GM21526 (cell line): Measurements from ENCODE around the gene SLC18A3.

Source experiments
- ATAC-seq: cut with Tn5 transposase; IDR thresholded peaks from one replicate; pipeline ENCODE4 v1.9.1; 2021; ENCODE audit warnings: moderate library complexity; ENCODE audit not compliant: unreplicated experiment, low FRiP score

SLC18A3 gene

DNA sequence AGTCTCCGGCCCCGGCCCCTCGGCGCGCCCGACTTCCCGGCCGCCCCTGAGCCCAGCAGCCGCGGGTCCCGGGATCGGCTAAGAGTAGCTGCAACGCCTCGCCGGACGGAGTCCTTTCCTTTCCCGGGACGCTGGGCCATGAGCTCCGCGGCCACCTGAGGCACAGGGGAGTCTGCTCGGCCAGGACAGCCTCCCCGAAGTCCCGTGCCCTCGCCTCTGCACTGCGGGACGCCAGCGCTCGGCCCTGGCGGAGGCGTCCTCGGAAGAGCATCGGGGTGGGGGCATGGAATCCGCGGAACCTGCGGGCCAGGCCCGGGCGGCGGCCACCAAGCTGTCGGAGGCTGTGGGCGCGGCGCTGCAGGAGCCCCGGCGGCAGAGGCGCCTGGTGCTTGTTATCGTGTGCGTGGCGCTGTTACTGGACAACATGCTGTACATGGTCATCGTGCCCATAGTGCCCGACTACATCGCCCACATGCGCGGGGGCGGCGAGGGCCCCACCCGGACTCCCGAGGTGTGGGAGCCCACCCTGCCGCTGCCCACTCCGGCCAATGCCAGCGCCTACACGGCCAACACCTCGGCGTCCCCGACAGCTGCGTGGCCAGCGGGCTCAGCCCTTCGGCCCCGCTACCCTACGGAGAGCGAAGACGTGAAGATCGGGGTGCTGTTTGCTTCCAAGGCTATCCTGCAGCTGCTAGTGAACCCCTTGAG, 502 bp downstream of the SLC18A3 start:
- no peak for ATAC-seq

DNA sequence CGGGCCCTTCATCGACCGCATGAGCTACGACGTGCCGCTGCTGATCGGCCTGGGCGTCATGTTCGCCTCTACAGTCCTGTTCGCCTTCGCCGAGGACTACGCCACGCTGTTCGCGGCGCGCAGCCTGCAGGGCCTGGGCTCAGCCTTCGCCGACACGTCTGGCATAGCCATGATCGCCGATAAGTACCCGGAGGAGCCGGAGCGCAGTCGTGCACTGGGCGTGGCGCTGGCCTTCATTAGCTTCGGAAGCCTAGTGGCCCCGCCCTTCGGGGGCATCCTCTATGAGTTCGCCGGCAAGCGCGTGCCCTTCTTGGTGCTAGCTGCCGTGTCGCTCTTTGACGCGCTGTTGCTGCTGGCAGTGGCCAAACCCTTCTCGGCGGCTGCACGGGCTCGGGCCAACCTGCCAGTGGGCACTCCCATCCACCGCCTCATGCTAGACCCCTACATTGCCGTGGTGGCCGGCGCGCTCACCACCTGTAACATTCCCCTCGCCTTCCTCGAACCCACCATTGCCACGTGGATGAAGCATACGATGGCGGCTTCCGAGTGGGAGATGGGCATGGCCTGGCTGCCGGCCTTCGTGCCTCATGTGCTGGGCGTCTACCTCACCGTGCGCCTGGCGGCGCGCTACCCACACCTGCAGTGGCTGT, 1.2 kb downstream of the SLC18A3 start:
- no peak for ATAC-seq

DNA sequence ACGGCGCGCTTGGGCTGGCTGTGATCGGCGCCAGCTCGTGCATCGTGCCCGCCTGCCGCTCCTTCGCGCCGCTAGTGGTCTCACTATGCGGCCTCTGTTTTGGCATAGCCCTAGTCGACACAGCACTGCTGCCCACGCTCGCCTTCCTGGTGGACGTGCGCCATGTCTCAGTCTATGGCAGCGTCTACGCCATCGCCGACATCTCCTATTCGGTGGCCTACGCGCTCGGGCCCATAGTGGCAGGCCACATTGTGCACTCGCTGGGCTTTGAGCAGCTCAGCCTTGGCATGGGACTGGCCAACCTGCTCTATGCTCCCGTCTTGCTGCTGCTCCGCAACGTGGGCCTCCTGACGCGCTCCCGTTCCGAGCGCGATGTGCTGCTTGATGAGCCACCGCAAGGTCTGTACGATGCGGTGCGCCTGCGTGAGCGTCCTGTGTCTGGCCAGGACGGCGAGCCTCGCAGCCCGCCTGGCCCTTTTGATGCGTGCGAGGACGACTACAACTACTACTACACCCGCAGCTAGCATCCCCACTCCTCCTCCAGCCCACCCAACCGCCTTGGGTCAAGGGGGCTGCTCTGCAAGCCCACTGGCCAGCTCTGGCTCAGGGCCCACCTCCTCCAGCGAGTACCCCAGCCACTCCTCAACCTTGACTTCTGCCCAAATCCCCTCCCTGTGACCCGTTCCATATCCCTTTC, 1.9 kb downstream of the SLC18A3 start:
- ATAC-seq: no peak

DNA sequence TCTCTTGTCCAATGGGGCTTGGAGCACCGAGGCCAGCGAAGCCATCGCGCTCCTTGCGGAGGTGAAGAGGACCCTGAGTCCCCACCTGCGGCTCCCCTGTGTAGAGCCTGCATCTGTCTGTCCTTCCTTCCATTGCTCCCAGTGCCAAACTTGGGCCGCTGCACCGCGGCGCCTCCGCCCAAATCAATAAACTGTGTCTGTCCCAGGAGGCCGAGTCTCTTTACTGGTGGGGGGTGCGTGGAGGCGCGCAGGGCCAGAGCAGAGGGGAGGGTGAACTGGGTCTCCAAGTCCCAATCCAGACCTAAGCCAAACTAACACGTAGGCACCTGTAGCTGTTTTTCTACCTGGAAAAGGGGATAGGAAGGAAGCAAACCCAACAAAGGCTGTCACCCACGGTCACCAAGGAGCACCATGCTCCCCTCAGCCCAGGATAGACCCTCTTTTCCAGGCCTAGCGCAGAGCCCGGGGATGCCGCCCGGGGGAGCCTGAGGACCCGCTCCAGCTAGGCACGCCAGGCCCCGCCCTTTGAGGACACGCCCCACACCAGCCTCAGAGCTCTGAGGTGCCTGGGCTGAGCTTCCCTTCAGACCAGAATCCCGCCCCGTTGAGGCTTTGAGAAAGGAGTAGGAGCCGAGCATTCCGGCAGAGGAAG, 2.5 kb downstream of the SLC18A3 start:
- no peak for ATAC-seq

DNA sequence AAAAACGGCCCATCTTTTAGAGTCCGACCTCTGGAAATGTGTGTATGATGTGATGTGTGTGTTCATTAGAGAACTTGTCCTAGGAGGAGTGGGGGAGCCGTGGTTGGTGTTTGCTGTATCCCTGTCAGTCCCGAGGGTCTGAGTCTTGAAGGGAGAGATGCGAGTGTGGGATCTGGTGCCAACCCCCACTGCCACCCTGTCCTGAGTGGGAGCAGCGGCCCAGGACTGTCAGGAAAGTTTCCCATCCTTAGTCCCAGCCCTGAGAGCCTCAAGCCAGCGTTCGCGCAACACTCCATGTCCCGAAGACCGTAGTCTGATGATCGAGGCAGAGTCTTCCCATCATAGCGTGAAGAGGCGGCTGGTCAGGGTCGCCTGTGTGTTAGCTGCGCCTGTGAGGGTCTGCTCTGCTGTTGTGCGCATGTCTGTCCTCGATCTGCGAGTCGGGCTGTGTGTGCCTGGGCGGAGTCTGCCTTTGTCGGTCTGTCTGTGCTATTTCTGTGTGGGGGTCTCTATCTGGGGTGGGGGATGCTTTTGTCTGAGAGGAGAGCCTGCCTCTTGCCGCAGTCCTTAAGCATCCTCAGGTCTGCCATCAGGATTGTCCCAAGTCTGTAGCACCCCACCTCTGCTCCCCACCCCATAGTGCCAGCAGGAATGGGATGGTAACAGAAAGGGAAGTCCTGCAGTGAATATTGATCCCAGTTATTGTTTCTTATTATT, 3.2 kb downstream of the SLC18A3 start:
- no peak for ATAC-seq

DNA sequence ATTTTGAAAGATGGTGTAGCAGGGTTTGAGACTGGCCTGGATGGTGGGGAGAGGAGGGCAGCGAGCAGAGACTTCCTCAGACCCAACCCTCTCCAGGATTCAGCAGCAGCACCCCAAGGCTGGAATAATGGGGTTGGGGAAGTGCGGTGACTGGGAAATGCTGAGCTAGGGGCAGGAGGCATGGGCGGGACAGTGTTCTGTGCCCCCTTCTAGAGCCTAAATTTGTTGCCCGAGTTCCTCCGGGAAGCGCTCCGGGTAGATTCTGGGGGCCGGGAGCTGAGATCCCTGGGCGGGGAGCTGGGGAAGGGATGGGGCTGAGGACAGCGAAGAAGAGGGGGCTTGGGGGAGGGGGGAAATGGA, 3.8 kb downstream of the SLC18A3 start, which contains the start of gene CHAT:
TSS of gene CHAT (plus strand) at position 156 of the 360 bp plus-strand sequence. CDS start at position 309, 153 bp downstream.
- no peak for ATAC-seq

DNA sequence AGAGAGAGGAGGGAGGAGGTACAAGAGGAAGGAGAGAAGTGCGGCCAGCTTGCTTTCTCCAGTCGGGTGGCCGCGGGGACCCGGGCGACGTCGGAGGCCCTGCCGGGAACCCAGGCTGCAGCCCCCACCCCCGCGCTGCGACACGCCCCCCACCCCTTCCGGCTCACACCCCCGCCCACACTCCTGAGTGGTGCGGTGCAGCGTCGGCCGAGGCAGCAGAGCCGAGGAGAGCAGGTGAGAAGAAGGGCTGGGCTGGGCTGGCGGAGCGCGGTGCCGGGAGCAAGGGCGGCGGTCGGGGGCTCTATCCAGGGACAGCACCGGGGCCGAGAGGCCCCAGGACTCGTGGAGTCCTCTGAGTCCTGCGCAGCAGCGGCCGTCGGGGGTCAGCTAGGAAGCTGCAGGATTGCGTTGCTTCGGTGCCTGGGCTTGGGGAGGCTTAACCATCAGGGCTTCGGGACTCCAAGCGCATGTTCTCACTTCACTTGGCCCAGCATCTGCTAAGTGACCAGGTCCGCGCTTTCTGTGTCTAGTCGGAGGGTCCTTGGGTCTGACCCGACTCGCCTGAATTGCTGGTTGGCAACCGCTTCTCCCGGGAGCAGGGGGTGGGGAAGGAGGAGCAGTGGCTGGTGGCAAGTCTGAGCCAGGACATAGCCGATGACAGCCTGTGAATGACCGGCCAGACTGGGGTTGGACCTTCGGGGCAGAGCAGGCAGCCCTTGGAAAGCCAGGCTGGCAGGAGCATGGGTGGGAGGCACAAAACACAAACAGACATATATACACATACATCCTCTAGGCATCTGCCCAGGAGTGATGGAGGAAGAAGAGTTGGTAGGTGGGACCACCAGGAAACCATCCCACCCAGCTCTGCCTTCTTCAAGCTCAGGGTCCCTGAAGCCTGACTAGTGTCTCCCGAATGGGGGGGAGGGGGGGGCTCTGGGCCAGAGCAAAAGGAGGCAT, 4.4 kb downstream of the SLC18A3 start:
- ATAC-seq: no peak

DNA sequence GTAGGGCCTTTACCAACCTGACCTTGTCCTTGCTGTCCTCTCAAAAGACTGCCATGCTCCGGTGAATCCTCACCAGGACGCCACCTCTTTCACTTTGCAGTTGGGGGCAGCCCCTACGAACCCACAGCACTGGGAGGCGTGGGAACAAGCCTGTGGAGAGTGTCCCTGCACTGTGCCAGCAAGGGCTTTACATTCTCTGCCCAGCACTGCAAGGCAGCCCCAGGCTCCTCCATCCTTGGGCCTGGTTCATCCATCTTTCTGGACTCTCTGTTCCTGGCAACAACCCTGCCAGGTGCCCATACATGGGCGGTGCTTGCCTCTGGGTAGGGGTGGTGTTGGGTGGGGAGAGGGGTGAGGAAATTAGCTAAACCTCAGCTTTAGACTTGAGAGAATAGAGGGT, 5.1 kb downstream of the SLC18A3 start:
- no peak for ATAC-seq

DNA sequence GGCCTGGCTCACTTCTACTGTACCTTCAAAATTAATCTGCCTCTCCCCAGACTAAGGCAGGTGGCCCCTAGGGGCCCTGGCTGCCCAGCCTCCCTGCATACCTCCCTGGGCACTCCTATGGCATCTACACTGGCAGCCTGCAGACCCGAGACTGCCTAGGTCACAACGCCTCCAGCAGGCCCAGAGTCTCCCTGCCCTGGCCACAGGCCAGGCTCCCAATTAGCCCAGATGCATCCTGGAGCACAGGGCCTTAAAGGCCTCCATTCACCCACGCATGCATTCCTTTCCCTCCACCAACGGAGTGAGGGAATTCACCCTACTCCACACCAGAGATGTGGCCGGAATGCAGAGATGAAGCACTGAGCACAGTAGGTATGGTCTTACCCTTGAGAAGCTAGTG, 5.6 kb downstream of the SLC18A3 start:
- ATAC-seq: no peak

DNA sequence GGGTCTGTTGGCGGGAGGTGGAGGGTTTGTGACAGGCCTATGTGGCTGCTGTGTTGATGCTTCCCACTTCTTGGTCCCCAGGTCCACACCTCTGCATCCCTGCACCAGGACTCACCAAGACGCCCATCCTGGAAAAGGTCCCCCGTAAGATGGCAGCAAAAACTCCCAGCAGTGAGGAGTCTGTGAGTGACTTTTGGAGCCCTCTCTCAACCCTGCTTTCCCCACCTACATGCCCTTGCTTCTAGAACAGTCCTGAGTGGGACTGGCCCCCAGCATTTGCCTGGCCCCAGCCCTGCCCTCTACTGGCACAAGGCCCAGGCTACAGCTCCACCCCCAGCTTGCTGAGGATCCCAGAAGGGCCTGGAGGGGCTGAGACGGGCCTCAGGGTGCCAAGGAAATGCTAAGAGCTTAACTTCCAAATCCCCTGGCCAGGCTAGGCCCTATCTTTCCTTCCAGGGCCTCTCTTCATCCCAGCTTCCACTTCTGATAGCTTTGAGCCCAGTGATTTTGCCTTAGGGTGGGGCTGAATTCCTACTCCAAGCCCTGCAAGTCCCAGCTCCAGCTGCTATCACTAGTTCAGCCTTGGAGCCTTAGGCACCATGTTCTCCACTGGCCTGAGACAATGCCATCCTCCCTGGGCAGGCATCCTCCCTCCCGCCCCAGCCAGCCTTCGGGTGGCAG, 6.5 kb downstream of the SLC18A3 start:
- no peak for ATAC-seq

DNA sequence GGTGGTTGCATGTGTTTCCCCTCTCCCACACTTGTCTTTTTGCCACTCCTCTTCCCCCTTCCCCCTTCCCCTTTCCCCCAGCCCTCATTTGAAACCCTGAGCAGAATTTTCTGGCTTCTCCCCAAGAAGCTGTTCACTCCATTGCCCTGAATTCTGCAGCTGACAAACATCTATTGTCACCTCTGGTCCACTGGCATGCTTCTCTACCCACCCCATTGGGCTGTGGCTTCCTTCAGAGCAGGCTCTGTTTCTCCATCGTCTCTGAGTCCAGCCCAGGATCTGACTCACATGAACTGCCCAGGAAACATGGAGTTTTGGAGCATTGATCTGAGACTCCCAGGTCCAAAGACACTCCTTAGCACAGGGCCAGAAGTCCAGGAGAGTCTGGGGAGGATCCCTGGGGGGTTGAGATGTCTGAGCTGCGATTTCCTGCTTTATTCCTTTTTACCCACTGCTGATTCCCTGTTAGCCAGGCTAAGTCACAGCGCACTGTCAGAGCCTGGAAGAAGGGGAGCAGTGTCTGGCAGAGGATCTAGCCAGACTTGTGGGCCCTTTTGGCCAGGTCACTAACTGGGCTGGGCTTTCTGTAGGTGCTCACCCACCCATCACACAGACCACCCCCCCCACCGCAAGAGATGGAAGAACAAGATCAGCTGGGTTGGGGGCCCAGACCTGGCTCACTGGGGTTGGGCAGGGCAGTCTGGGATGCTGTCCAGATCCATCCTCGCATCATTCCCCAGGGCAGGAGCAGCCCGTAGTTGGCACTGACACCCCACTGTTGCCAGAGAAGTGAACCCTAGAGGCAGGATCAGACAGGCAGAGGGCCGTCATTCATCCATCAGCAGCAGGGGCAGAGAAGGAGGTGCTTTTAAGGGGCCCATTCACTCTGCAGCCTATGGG, 7.3 kb downstream of the SLC18A3 start:
- no peak for ATAC-seq

DNA sequence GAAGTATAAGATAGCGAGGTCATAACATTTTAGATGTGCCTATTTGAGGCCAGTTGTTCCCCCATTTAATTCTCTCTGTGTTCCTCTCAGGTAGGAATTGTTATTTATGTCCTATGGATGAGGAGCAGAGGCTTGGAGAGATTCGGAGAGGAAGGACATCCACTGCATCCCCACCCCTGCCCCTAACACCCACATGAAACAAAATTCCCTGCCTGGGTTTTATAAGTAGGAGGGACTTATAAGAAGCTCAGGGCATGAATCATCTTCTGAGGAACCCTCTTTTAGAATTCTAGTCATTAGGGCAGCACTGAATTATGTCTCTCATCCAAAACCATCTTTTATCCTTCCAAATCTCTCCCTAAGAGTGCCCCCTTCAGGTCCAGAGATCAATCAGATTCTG, 8.7 kb downstream of the SLC18A3 start:
- no peak for ATAC-seq

DNA sequence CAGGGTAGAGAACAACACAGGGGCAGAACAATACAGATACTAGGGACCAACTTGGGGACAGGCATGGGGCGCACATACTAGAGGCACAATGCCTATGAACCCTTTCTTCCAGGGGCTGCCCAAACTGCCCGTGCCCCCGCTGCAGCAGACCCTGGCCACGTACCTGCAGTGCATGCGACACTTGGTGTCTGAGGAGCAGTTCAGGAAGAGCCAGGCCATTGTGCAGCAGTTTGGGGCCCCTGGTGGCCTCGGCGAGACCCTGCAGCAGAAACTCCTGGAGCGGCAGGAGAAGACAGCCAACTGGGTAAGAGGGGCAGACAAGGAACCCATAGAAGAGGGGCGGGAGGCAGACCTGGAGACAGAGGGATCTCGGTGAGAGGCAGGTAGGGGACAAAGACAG, 9.5 kb downstream of the SLC18A3 start:
- no peak for ATAC-seq

DNA sequence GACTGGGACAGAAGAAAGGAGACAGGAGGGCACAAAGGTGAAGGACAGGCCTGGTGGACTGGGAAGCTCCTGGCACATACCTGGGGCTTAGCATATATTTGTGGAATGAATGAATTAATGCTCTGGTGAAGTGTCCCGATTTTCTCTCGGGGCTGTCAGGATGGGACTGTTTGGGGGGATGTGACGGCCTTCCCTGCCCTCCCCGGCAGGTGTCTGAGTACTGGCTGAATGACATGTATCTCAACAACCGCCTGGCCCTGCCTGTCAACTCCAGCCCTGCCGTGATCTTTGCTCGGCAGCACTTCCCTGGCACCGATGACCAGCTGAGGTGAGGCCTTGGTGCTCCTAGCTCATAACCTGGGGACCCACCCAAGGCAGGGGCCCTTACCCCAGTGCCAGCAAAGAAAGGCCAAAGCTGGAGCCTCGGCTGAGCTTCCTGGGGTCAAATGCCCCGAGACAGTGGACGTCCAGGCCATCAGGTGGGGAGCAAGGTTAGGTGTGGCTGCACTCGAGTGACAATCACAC, 10.2 kb downstream of the SLC18A3 start:
- ATAC-seq: no peak

DNA sequence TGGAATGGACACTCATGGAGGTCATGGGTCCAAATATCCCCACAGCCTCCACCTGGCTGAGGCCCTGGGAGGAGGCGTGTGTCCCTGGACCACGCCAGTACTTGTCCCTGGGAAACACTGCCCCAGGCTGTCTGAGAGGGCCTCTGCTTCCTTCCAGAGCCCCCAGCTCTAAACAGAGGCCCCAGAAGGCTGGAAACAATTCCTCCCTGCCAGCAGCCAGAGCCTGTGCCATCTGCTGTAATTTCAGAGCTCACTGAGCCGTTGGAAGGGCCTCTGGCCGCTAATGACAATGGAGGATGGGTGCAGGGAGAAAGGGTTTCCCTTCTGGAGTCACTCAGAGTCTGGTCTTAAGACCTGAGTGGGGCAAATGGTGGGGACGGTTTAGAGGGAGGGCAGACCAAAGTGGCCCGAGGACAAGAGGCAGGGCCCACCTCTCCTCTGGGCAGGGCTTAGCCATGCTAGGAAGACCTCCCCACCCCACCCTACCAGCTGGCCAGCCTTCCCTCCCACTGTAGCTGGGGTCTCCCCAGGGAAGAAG, 10.8 kb downstream of the SLC18A3 start:
- ATAC-seq: no peak

DNA sequence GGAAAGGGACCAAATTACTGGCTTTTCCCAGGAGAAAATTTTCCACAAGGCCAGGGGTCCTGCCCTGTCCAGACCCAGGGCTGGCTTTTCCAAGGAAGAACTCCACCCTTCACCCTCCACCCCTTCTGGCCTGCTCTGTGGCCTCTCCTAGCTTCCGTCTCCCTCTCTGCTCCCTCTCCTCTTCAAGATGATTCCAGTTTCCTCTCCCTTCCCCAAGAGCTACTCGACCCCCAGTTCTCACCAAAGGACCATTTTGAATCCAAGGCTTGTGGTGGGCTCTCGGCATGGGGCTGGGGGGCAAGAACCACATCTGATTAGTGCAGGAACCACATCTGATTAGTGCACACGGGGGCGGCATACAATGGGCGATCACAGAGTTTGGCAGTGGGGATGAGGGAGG, 11.5 kb downstream of the SLC18A3 start:
- no peak for ATAC-seq
